ENCODE results near the gene HSD17B1.
"Not testable (repeated sequence)": the region's sequence is repeated elsewhere in the genome, so short reads cannot be mapped to it uniquely, and the experiment has no call there.

The HSD17B1 gene

DNA sequence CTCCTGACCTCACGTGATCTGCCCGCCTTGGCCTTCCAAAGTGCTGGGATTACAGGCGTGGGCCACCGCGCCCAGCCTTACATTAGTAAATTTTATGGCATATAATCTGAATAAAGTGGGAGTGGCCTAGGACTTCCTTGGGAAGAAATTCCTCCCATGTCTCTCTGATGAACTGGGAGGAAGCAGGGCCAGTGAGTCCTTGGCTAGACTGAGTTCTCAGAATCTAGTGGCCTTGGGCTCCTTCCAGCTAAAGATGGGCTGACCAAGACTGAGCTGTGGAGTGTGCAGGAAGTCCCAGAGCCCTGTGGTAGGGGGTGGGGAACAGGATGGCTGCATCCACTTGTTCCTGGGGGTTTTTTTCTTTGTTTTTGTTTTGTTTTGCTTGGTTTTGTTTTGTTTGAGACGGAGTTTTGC lies 26.7 kb upstream of the HSD17B1 start:
- no peak for DNase-seq

DNA sequence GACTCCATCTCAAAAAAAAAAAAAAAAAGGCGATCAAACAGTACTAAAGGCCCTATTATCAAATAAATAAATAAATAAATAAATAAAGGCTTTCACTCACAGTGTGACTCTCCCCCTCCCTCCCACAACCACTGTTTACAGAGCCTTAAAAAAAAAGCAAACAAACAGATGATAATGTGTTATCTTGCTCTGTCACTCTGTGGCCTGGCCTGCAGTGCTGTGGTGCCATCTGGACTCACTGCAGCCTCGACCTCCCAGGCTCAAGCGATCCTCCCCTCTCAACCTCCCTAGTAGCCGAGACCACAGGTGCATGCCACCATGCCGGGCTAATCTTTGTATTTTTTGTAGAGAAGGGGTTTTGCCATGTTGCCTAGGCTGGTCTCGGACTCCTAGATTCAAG lies 24.8 kb upstream of the HSD17B1 start:
- DNase-seq = no peak

DNA sequence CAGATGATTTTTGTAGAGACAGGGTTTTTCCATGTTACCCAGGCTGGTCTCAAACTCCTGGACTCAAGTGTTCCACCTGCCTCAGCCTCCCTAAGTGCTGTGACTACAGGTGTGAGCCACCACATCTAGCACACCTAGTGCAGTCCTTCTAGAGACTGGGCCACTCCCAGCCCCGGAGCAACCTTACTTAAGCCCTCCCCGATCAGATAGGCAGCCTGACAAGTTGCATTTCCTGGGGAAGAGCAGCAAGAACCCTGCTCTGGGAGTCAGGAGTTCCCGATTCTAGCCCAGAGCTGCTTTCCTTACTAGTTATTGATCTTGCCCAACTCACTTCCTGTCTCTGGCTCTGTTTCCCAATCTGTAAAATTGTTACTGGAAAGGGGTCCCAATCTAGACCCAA lies 23.7 kb upstream of the HSD17B1 start:
- peak in 1 of 3 donors; percentile 22 for DNase-seq

DNA sequence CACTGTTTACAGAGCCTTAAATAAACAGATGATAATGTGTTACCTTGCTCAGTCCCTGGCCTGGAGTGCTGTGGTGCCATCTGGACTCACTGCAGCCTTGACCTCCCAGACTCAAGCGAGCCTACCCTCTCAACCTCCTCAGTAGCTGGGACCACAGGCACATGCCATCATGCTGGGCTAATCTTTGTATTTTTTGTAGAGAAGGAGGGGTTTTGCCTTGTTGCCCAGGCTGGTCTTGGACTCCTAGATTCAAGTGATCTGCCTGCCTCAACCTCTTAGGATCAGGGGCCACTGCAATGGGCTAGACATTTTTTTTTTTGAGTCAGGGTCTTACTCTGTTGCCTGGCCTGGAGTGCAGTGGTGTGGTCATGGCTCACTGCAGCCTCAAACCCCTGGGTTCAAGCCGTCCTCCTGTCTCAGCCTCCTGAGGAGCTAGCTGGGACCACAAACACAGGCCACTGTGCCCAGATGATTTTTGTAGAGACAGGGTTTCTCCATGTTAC lies 21.7 kb upstream of the HSD17B1 start:
- DNase-seq = no peak

DNA sequence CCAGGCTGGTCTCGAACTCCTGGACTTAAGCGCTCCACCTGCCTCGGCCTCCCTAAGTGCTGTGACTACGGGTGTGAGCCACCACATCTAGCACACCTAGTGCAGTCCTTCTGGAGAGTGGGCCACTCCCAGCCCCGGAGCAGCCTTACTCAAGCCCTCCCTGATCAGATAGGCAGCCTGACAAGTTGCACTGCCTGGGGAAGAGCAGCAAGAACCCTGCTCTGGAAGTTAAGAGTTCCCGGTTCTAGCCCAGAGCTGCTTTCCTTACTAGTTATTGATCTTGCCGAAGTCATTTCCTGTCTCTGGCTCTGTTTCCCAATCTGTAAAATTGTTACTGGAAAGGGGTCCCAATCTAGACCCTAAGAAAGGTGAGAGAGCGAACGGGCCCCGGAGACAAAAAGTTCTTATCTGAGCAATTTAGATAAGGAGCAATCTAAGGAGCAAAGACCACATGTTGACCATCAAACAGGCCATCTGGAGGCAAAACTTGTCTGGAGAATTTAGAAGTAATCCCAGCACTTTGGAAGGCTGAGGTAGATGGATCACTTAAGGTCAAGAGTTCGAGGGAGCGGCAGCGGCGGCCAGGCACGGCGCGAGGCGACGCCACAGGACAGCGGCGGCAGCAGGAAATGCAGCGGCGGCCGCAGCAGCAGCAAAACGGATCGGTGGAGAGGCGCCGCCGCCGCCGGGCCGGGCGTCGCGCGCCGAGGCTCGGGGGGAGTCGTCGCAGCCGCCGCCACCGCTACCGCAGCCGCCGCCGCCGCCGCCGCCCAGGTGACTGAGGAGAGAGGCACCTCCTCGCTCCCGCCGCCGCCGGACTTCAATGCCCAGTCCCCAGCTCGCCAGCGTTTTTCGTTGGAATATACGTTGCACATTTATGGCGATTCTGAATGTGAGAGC lies 21.0 kb upstream of the HSD17B1 start:
- DNase-seq = peak; percentile 76 to 89 (median 82)

DNA sequence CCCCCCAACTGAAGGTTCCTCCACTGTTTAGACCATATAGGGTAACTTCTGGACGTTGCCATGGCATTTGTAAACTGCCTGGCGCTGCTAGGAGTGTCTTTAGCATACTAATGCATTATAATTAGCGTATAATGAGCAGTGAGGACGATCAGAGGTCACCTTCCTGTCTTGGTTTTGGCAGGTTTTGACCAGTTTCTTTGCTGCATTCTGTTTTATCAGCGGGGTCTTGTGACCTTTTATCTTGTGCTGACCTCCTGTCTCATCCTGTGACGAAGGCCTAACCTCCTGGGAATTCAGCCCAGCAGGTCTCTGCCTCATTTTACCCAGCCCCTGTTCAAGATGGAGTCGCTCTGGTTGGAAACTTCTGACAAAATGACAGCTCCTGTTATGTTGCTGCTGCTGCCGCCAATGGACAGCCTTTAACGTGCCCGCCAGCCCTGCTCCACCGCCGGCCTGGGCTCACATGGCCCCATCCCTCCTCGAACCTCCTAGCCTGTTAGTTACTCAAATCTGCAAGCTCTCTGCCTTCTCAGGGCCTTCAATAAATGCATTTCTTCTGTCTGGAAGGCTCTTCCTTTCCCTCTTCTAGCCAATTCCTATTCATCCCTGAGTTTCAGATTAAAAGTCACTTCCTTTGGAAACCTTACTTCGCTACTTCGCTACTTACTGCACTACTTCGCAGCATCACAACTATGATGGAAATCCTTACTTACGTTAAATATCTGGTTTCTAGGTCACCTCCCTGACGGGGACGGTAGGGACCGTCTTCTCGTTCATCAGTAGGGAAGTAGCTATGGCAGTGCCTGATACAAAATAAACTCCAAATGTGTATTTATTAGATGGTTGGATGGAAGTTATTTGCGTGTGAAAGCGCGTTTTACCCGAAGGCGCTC lies 17.3 kb upstream of the HSD17B1 start:
- DNase-seq = no peak

DNA sequence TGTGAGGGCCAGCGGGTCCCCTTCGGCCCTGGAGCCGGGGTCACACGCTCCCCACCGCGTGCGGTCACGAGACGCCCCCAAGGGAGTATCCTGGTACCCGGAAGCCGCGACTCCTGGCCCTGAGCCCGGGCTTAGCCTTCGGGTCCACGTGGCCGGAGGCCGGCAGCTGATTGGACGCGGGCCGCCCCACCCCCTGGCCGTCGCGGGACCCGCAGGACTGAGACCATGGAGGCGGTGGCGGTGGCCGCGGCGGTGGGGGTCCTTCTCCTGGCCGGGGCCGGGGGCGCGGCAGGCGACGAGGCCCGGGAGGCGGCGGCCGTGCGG lies 16.7 kb upstream of the HSD17B1 start, which contains the start of gene NAGLU:
Gene NAGLU, plus strand, starts transcription at position 194 of the 324 bp plus-strand sequence. Its CDS starts 32 bp downstream, at position 226.
- DNase-seq = peak; percentile 91 to 97 (median 95)

DNA sequence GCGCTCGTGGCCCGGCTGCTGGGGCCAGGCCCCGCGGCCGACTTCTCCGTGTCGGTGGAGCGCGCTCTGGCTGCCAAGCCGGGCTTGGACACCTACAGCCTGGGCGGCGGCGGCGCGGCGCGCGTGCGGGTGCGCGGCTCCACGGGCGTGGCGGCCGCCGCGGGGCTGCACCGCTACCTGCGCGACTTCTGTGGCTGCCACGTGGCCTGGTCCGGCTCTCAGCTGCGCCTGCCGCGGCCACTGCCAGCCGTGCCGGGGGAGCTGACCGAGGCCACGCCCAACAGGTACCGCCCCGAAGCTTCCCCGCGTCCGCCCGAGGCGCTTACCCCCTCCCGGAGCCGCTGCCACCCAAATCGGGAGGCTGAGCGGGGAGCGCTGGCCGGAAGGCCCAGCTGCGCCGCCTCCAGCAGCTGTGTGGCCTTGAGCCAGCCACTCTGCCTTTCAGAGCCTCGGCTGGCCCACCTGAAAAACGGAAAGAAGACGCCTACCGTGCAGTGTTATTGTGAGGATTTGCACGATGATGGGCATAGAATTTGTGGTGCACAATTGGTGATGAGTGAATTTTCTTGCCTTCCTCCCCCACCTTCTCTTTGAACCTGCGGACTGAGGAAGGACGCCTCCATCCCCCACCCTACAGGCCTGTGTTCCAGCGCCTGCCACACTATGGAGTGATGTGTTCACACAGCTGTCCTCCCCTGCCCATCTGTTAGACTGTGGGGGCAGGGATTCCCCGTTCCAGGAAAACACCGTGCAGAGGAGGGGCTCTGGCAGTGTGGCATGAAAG lies 16.2 kb upstream of the HSD17B1 start:
- peak; percentile 80 to 91 (median 81) for DNase-seq

DNA sequence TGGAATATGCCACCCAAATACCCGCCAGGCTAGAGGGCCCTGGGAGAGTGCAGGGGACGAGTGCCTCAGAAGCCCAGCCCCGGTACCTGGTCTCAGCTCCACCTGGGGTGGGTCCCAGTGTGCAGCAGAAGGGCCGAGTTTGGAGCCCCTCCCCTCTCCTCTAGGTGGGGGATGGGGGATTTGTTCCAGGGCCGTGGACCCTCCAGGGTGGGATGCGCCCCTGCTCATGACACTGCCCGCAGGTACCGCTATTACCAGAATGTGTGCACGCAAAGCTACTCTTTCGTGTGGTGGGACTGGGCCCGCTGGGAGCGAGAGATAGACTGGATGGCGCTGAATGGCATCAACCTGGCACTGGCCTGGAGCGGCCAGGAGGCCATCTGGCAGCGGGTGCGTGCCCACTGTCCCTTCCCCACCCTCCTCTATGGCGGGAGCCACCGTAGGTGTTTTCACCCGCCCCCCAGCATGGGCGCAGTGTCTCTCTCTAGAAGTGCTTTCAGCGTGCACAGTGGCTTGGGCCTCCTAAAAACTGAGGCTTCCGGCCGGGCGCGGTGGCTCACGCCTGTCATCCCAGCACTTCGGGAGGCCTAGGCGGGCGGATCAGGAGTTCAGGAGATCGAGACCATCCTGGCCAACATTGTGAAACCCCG lies 15.4 kb upstream of the HSD17B1 start:
- DNase-seq = no peak

DNA sequence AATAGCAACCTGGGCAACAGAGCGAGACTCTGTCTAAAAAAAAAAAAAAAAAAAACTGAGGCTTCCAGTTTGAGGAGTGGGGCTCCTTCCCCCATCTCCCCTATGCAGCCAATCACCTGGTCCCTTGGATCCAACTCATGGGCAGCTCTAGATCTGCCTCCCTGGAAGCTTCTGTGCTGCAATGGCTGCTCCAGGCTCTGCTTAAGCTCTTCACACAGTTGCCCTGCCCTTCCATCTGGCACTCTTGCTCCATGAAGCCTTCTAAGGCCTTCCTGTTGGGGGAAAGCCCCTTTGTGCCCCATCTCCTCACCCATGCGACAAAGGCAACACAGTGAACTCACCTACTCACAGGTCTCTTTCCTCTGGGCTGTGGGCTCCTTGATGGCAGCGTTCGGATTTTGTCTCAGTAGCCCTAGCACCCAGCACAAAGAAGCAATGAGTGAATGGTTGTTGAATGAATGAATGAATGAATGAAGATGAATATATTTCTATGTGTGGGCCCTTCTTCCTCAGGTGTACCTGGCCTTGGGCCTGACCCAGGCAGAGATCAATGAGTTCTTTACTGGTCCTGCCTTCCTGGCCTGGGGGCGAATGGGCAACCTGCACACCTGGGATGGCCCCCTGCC lies 14.8 kb upstream of the HSD17B1 start:
- DNase-seq = no peak

DNA sequence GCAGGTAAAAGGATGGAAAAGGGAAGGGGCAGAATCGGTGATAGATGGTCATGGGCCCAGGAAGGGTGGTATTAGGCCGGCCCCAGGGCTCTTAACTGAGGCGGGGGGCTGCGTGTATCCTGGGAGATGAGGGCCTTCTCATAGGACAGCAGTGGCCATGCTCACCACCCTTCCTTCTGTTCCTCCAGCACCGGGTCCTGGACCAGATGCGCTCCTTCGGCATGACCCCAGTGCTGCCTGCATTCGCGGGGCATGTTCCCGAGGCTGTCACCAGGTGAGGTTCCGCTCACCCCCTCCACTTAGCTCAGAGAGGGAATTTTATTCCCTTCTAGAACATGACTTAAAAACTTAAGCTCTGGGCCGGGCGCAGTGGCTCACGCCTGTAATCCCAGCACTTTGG lies 14.2 kb upstream of the HSD17B1 start:
- DNase-seq = no peak

DNA sequence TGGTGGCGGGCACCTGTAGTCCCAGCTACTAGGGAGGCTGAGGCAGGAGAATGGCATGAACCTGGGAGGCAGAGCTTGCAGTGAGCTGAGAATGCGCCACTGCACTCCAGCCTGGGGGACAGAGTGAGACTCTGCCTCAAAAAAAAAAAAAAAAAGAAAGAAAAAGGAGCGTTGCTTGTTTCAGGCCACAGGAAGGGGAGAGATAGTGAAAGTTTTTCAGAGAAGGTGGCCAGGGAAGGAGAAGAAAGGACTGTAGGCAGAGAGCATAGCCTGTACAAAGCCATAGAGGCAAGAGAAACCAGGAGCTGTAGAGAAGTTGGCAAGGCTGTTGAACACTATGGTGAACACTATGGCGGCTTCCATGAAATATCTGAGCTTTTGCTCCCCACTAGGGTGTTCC lies 12.2 kb upstream of the HSD17B1 start:
- not testable (repeated sequence) for DNase-seq

DNA sequence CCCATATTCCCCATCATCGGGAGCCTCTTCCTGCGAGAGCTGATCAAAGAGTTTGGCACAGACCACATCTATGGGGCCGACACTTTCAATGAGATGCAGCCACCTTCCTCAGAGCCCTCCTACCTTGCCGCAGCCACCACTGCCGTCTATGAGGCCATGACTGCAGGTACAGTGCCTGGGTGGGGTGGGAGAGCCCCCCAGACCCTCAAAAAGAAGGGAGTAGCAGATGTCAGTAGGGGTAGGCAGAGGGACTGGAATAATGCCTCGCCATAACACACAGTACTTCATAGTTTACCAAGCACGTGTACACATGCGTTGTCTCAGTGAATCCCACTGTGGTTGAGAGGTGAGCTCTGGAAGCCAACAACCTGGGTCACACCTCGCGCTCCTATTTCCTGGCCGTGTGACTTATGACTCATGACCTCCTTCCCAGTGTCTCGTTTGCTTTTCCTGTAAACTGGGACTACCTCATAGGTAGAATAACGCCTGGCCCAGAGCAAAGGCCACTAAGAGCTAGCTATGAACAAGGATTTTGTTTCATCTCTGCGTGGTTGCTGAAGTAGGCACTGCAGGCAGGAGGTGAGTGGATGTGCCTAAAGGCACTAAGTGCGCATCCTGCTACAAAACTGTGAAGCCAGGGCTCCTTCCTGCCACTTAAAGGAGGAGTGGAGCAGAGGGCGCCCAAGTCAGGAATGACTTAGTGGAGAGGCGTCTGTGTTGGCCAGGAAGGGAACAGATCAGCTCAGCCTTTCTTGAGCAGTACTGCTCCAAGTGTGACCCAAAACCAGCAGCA lies 11.5 kb upstream of the HSD17B1 start:
- no peak for DNase-seq

DNA sequence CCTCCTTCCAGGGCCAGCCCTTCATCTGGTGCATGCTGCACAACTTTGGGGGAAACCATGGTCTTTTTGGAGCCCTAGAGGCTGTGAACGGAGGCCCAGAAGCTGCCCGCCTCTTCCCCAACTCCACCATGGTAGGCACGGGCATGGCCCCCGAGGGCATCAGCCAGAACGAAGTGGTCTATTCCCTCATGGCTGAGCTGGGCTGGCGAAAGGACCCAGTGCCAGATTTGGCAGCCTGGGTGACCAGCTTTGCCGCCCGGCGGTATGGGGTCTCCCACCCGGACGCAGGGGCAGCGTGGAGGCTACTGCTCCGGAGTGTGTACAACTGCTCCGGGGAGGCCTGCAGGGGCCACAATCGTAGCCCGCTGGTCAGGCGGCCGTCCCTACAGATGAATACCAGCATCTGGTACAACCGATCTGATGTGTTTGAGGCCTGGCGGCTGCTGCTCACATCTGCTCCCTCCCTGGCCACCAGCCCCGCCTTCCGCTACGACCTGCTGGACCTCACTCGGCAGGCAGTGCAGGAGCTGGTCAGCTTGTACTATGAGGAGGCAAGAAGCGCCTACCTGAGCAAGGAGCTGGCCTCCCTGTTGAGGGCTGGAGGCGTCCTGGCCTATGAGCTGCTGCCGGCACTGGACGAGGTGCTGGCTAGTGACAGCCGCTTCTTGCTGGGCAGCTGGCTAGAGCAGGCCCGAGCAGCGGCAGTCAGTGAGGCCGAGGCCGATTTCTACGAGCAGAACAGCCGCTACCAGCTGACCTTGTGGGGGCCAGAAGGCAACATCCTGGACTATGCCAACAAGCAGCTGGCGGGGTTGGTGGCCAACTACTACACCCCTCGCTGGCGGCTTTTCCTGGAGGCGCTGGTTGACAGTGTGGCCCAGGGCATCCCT lies 9.3 kb upstream of the HSD17B1 start:
- no peak for DNase-seq

DNA sequence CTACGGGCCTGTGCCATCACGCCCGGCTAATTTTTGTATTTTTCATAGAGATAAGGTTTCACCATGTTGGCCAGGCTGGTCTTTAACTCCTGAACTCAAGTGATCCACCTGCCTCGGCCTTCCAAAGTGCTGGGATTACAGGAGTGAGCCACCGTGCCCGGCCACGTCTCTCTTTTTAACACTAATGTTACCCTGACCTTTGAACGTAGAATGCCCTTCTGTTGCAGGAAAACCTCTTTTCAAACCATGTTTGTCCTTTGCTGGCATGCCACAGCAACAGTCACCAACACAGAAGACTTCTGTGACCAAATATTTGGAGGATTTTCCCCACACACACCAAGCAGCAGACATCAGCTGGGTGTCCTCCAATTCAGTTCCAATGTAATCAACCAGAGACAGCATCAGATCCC lies 7.8 kb upstream of the HSD17B1 start:
- no peak for DNase-seq

DNA sequence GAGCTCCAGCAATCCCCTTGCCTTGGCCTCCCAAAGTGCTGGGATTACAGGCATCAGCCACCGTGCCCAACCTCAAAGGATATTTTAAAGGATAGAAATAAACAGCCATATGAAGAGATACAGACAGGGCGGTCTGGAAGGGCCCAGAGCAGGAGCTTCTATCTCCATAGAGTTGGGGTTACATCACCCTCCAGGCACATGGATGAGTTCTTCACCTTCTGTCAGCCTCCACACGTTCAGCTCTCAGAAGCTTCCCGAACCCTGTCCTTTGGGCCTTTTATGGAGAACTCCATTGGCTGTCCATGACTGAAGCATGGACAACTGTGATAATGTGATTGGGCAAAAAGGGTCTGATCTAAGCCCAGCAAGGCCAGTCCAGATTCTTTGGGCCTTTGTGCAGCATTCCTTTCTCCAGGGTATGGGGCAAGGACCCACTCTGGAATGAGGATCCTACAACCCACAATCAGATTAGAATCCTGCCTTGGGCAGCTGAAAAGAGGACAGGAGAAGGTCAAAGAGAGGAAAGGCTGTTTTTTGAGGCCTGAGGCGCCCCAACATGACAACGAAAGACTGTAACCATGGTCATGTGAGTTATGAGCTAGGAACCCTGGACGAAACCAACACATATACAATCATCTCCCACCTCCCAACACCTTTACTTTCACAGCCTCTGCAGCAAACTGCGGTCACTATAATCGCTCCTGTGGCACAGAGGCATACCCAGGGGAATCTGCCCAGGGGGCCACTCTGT lies 6.8 kb upstream of the HSD17B1 start:
- not testable (repeated sequence) for DNase-seq

DNA sequence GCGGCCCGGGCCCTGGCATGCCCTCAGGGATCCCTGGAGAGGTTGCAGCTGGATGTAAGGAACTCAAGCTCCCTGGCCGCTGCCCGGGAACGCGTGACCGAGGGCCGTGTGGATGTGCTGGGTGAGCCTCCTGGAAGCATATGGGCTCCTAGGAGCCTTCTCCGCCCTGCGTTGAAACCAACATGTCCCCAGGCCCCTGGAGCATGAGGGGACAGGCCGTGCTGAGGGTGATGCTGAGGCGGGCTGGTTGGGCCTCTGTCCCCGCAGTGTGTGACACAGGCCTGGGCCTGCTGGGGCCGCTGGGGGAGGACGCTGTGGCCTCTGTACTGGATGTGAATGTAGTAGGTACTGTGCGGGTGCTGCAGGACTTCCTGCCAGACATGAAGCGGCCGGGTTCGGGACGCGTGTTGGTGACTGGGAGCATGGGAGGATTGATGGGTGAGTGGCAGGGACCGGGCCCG lies 5.7 kb upstream of the HSD17B1 start:
- no peak for DNase-seq

DNA sequence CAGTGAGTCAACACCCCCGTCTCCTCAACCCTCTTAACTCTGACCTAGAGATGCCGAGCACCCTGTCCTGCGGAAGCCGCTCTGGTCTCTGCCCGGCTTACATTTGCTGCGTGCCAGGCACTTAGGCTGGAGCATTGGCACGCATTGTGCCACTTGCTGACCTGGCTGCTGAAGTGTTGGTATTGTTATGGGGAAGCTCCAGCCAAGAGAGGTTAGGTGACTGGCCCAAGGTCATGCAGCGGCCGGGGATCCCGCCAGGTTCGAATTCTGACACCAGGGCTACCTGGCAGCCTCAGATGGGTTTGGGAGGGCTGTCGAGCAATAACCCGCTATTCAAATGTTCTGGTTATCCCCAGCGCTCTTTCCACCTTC lies 5.0 kb upstream of the HSD17B1 start:
- no peak for DNase-seq

All from suppressor macrophage treated with lipopolysaccharide for 1 hour (primary cell).